RPMI8226 (cell line): ENCODE results near the gene ZNF77.
"Not testable (repeated sequence)": the region's sequence is repeated elsewhere in the genome, so short reads cannot be mapped to it uniquely, and the experiment has no call there.

Source experiments
- DNase-seq: peaks from one replicate; pipeline ENCODE4 v3.0.0-alpha.2; 2015

Gene ZNF77

GRCh38 chr19:2906631-2907195 is 38.1 kb downstream of the ZNF77 start:
- DNase-seq: no peak

- no peak for DNase-seq
Observed at GRCh38 chr19:2905918-2906519, 38.8 kb downstream of the ZNF77 start.

GRCh38 chr19:2903326-2903725 is 41.4 kb downstream of the ZNF77 start:
- not testable (repeated sequence) for DNase-seq

GRCh38 chr19:2902590-2903218 is 42.1 kb downstream of the ZNF77 start:
- no peak for DNase-seq

- peak; percentile 92 for DNase-seq
Observed at GRCh38 chr19:2900296-2901252, 44.2 kb downstream of the ZNF77 start, which contains the start of gene ZNF57. Gene ZNF57 (plus strand): TSS chr19:2900928. CDS start chr19:2901046, 118 bp downstream.

- no peak for DNase-seq
Observed at GRCh38 chr19:2896694-2897093, 48.1 kb downstream of the ZNF77 start.

GRCh38 chr19:2890531-2890930 is 54.2 kb downstream of the ZNF77 start:
- not testable (repeated sequence) for DNase-seq

GRCh38 chr19:2888731-2889224 is 56.0 kb downstream of the ZNF77 start:
- DNase-seq: peak; percentile 64

GRCh38 chr19:2887391-2887914 is 57.3 kb downstream of the ZNF77 start:
- peak; percentile 51 for DNase-seq

GRCh38 chr19:2885736-2886135 is 59.0 kb downstream of the ZNF77 start:
- DNase-seq: no peak

- no peak for DNase-seq
Observed at GRCh38 chr19:2883686-2884439, 60.9 kb downstream of the ZNF77 start.
